Measurements from ENCODE around the gene EMID1.

- TF ChIP-seq POLR2A (IDR thresholded peaks at IDR 0.05; ENCODE audit: low read length) (peak; percentile 69), GATA1 (IDR thresholded peaks at IDR 0.05; ENCODE audit: low read depth, low read length) (no peak)
These were observed 1.9 kb upstream of the EMID1 start for GRCh38 chr22:29203488-29204454.

All from erythroblast (primary cell).